Glomerular endothelial cell (primary cell): ENCODE results near the gene SUOX. TPM values are rescaled to one million over a fixed set of nuclear protein-coding genes. Genes with fewer than 3 reads are reported as not detected.

ENCODE experiments used
- total RNA-seq: library from RNA; depleted of rRNA; stranded (reverse); fragments of >200 nt; gene quantifications from 2 replicates; pipeline ENCODE4 v1.2.3, GENCODE V29; 2015

The SUOX gene
- total RNA-seq, 1 donor from 2014 or later = 13.3 TPM

Other genes starting within 250 kb of the SUOX start
- 94.4 and 103 TPM in 2 replicates for gene SARNP, start 179.6 kb upstream of the SUOX start, total RNA-seq
- gene ORMDL2, start 179.2 kb upstream of the SUOX start, total RNA-seq = 22.9 and 31.3 TPM in 2 replicates
- gene DNAJC14, start 167.7 kb upstream of the SUOX start, total RNA-seq = 25.1 and 43.9 TPM in 2 replicates
- 0.99 and 5.6 TPM in 2 replicates for gene MMP19, start 154.3 kb upstream of the SUOX start, total RNA-seq
- gene PYM1, start 69.4 kb upstream of the SUOX start, total RNA-seq = 31.8 and 35.8 TPM in 2 replicates
- gene DGKA, start 66.1 kb upstream of the SUOX start, total RNA-seq = 49.8 and 53.7 TPM in 2 replicates
- gene PMEL, start 31.2 kb upstream of the SUOX start, total RNA-seq = 0.58 and 1.1 TPM in 2 replicates
- 20.2 and 28.4 TPM in 2 replicates for gene CDK2, start 30.4 kb upstream of the SUOX start, total RNA-seq
- 76.2 and 88.7 TPM in 2 replicates for gene RAB5B, start 23.2 kb upstream of the SUOX start, total RNA-seq
- gene IKZF4, start 23.8 kb downstream of the SUOX start, total RNA-seq = 1.8 and 4.9 TPM in 2 replicates
- 956 and 971 TPM in 2 replicates for gene RPS26, start 44.6 kb downstream of the SUOX start, total RNA-seq
- gene ERBB3, start 82.9 kb downstream of the SUOX start, total RNA-seq = 0.53 TPM in 1 of 2 replicates, not detected in the other
- 113 and 125 TPM in 2 replicates for gene PA2G4, start 107.3 kb downstream of the SUOX start, total RNA-seq
- 1,895 and 2,713 TPM in 2 replicates for gene RPL41, start 119.4 kb downstream of the SUOX start, total RNA-seq
- 3.0 and 4.1 TPM in 2 replicates for gene ZC3H10, start 121.0 kb downstream of the SUOX start, total RNA-seq
- gene ESYT1, start 131.0 kb downstream of the SUOX start, total RNA-seq = 269 and 275 TPM in 2 replicates
- 103 and 104 TPM in 2 replicates for gene MYL6B, start 155.3 kb downstream of the SUOX start, total RNA-seq
- 2,948 and 3,870 TPM in 2 replicates for gene MYL6, start 161.1 kb downstream of the SUOX start, total RNA-seq
- 51.1 and 78.9 TPM in 2 replicates for gene SMARCC2, start 192.2 kb downstream of the SUOX start, total RNA-seq
- 40.5 and 41.5 TPM in 2 replicates for gene RNF41, start 224.6 kb downstream of the SUOX start, total RNA-seq
- 26.7 and 33.5 TPM in 2 replicates for gene NABP2, start 227.1 kb downstream of the SUOX start, total RNA-seq
- not detected in 2 replicates for gene SLC39A5, start 232.8 kb downstream of the SUOX start, total RNA-seq